GM12878 (cell line): ENCODE measurements around the gene PIK3R4. TPM values are rescaled to one million over a fixed set of nuclear protein-coding genes. Genes with fewer than 3 reads are reported as not detected.
A peak's percentile ranks its signal among the peaks of the same experiment; 100 is the strongest.

Source experiments
- BACH1 ChIP-seq: fragments of 450-650 bp; IDR thresholded peaks from 2 replicates; pipeline ENCODE4 v1.6.1; 2017; ENCODE audit warnings: mild to moderate bottlenecking, borderline replicate concordance
- CBFB ChIP-seq: IDR thresholded peaks from 2 replicates; pipeline ENCODE4 v1.6.1; 2016; ENCODE audit warnings: antibody characterized with exemption, low read depth
- CBX5 ChIP-seq: sonication (generic); IDR thresholded peaks from 2 replicates; pipeline ENCODE4 v1.6.1; 2016; ENCODE audit warnings: low read depth, moderate library complexity, mild to moderate bottlenecking, inconsistent platforms
- CHD1 ChIP-seq: IDR thresholded peaks from 2 replicates; pipeline ENCODE4 v1.6.1; 2012; ENCODE audit warnings: low read depth, low read length, improper control_type of control experiment
- EZH2 ChIP-seq: IDR thresholded peaks from 2 replicates; pipeline ENCODE4 v1.6.1; 2012; ENCODE audit warnings: low read depth, mild to moderate bottlenecking, control low read depth, inconsistent platforms, low read length, borderline replicate concordance; ENCODE audit not compliant: control insufficient read depth
- GABPA ChIP-seq: IDR thresholded peaks from 2 replicates; pipeline ENCODE4 v1.6.1; 2014; ENCODE audit warnings: antibody characterized with exemption, low read depth, mild to moderate bottlenecking, inconsistent platforms
- NFIC ChIP-seq: IDR thresholded peaks from 2 replicates; pipeline ENCODE4 v1.6.1; 2012; ENCODE audit warnings: low read depth, mild to moderate bottlenecking, inconsistent platforms, low read length, moderate library complexity
- POLR2AphosphoS5 ChIP-seq: IDR thresholded peaks from 2 replicates; pipeline ENCODE4 v1.6.1; 2011; ENCODE audit warnings: mild to moderate bottlenecking, low read length, inconsistent platforms
- RELA ChIP-seq: fragments of 450-650 bp; IDR thresholded peaks from 2 replicates; pipeline ENCODE4 v1.8.0; 2014; ENCODE audit warnings: borderline replicate concordance; ENCODE audit not compliant: partially characterized antibody
- RUNX3 ChIP-seq: IDR thresholded peaks from 2 replicates; pipeline ENCODE4 v1.6.1; 2012; ENCODE audit warnings: low read length, inconsistent platforms
- SIN3A ChIP-seq: IDR thresholded peaks from 2 replicates; pipeline ENCODE4 v1.6.1; 2012; ENCODE audit warnings: low read depth, low read length, improper control_type of control experiment
- SRF ChIP-seq, 2 experiments: IDR thresholded peaks; 2 replicates each; pipeline ENCODE4 v1.6.1; 2011; ENCODE audit warnings: low read depth in 2 of 2, low read length in 2 of 2, mild to moderate bottlenecking in 1 of 2, moderate library complexity in 1 of 2
- WRNIP1 ChIP-seq: IDR thresholded peaks from 2 replicates; pipeline ENCODE4 v1.6.1; 2011; ENCODE audit warnings: low read depth, low read length, improper control_type of control experiment, borderline replicate concordance
- ZNF24 ChIP-seq: fragments of 450-650 bp; IDR thresholded peaks from 2 replicates; pipeline ENCODE4 v1.6.1; 2017; ENCODE audit warnings: antibody characterized with exemption, mild to moderate bottlenecking
- ZNF622 ChIP-seq: fragments of 450-650 bp; IDR thresholded peaks from 2 replicates; pipeline ENCODE4 v1.6.1; 2017; ENCODE audit warnings: mild to moderate bottlenecking, inconsistent platforms
- polyA plus RNA-seq, 11 experiments: library from polyadenylated mRNA; depleted of rRNA in 4 of 11; unstranded in 6 of 11; stranded (reverse) in 5 of 11; fragments of >200 nt; fragmentation: Nextera tagmentation in 4 of 11; fragmentation: Illumina TruSeq in 1 of 11; extraction: Ambion mirVana in 4 of 11; extraction: Trizol in 1 of 11; gene quantifications; 1 replicate in 1 of 11; 2 replicates in 10 of 11; pipeline versions ENCODE4 v1.2.1 to v1.2.3, GENCODE V29; 2011 to 2016; ENCODE audit warnings: inconsistent platforms in 2 of 11, missing spikeins in 2 of 11, low read depth in 1 of 11
- total RNA-seq, 4 experiments: library from RNA; depleted of rRNA in 3 of 4; stranded (reverse); fragments of >200 nt in 3 of 4; fragmentation: Illumina TruSeq in 1 of 4; extraction: Trizol in 1 of 4; gene quantifications; 2 replicates each; pipeline versions ENCODE4 v1.2.1 to v1.2.3, GENCODE V29; 2013 to 2021
- TF ChIP-seq, protein P1 (sequence below): fragments of 450-650 bp; conservative IDR thresholded peaks from 2 replicates; pipeline ENCODE4 v1.6.1; 2017; ENCODE audit warnings: mild to moderate bottlenecking, moderate library complexity
- TF ChIP-seq, protein P2 (sequence below): IDR thresholded peaks from 2 replicates; pipeline ENCODE4 v1.6.1; 2012; ENCODE audit warnings: low read depth, low read length, improper control_type of control experiment
- TF ChIP-seq, protein P3 (sequence below), 3 experiments: IDR thresholded peaks in 2 of 3; conservative IDR thresholded peaks in 1 of 3; 2 replicates each; pipeline ENCODE4 v1.5.1; 2011; ENCODE audit warnings: low read depth in 3 of 3, low read length in 3 of 3, mild to moderate bottlenecking in 3 of 3, control low read depth in 2 of 3, moderate library complexity in 2 of 3, inconsistent platforms in 1 of 3, mixed read lengths in 1 of 3; ENCODE audit not compliant: control insufficient read depth in 2 of 3, insufficient read depth in 1 of 3; ENCODE audit errors: extremely low read depth in 1 of 3
- TF ChIP-seq, protein P4 (sequence below): fragments of 450-650 bp; formaldehyde crosslinking; IDR thresholded peaks from 2 replicates; pipeline ENCODE4 v1.4.0; 2022; ENCODE audit warnings: mild to moderate bottlenecking, moderate library complexity
- TF ChIP-seq, protein P5 (sequence below): fragments of 450-650 bp; IDR thresholded peaks from 2 replicates; pipeline ENCODE4 v1.6.1; 2014; ENCODE audit warnings: mild to moderate bottlenecking

PIK3R4 gene
- total and polyA plus RNA-seq, 10 of the 15 experiments (the other 5 are each of a cell fraction or from before 2014, with no cell fraction given) = 22.6 to 50.2 (median 31.1) TPM

DNA sequence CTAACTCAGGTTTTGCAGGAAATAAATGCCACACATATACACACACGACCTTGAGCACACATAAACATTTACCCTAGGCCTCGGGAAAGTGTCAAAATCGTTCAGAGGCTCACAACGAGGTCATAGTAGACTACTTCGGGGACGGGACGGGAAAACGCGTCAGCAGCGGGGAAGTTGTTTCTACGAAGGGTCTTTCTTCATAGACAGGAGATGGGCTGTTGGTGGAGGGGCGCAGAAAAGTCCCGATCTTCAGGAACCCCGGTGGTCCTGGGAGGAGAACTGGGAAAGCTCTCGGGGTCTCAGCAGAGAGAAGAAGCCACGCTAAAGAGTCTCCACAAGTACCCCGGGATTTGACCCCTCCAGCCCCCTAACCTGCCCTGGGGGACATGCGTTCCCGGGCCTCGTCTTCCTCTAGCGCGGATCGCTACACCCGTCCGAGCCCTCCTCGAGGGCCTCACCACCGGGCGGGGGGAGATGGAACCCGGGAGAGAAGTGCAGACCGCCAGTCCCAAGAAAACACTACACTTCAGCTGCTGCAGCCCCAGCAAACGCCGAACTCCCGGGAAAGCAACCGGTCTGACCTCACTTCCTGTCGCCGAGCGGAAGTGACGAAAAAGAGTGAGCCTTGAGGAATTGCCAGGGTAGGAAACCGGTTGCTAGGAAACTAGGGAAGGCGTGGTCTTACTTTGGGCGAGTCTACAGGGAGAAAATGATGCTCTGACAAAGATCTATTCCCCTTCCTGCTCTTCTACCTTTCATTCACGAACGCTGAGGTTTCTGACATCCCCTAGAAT, at the start of gene PIK3R4 (continued):
- TF ChIP-seq CHD1 (no peak), GABPA (peak; percentile 98), ZNF622 (no peak), NFIC (0 out of 2 replicates have a peak, but pooled peaks have one; percentile 32), SIN3A (peak; percentile 71; the same call in 1 of the 2 replicates), POLR2AphosphoS5 (peak; percentile 90), EZH2 (no peak), RELA (no peak), SRF (IDR thresholded peaks at IDR 0.05; ENCODE audit: low read depth in 2 of 2, low read length in 2 of 2) (0 out of 4 replicates have a peak, but pooled peaks of 1 of the 2 experiments have one; percentile 69), BACH1 (peak; percentile 31; the same call in 1 of the 2 replicates), CBFB (no peak), CBX5 (no peak), WRNIP1 (no peak), RUNX3 (peak; percentile 29), ZNF24 (no peak)
- TF ChIP-seq, protein P1, sequence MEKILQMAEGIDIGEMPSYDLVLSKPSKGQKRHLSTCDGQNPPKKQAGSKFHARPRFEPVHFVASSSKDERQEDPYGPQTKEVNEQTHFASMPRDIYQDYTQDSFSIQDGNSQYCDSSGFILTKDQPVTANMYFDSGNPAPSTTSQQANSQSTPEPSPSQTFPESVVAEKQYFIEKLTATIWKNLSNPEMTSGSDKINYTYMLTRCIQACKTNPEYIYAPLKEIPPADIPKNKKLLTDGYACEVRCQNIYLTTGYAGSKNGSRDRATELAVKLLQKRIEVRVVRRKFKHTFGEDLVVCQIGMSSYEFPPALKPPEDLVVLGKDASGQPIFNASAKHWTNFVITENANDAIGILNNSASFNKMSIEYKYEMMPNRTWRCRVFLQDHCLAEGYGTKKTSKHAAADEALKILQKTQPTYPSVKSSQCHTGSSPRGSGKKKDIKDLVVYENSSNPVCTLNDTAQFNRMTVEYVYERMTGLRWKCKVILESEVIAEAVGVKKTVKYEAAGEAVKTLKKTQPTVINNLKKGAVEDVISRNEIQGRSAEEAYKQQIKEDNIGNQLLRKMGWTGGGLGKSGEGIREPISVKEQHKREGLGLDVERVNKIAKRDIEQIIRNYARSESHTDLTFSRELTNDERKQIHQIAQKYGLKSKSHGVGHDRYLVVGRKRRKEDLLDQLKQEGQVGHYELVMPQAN = peak; percentile 72
- TF ChIP-seq, protein P2, sequence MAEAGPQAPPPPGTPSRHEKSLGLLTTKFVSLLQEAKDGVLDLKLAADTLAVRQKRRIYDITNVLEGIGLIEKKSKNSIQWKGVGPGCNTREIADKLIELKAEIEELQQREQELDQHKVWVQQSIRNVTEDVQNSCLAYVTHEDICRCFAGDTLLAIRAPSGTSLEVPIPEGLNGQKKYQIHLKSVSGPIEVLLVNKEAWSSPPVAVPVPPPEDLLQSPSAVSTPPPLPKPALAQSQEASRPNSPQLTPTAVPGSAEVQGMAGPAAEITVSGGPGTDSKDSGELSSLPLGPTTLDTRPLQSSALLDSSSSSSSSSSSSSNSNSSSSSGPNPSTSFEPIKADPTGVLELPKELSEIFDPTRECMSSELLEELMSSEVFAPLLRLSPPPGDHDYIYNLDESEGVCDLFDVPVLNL = no peak
- TF ChIP-seq, protein P3, sequence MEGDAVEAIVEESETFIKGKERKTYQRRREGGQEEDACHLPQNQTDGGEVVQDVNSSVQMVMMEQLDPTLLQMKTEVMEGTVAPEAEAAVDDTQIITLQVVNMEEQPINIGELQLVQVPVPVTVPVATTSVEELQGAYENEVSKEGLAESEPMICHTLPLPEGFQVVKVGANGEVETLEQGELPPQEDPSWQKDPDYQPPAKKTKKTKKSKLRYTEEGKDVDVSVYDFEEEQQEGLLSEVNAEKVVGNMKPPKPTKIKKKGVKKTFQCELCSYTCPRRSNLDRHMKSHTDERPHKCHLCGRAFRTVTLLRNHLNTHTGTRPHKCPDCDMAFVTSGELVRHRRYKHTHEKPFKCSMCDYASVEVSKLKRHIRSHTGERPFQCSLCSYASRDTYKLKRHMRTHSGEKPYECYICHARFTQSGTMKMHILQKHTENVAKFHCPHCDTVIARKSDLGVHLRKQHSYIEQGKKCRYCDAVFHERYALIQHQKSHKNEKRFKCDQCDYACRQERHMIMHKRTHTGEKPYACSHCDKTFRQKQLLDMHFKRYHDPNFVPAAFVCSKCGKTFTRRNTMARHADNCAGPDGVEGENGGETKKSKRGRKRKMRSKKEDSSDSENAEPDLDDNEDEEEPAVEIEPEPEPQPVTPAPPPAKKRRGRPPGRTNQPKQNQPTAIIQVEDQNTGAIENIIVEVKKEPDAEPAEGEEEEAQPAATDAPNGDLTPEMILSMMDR (IDR thresholded peaks at IDR 0.05 in 2 of 3, conservative IDR thresholded peaks at IDR 0.05 in 1 of 3; ENCODE audit: control insufficient read depth in 2 of 3, extremely low read depth in 1 of 3, insufficient read depth in 1 of 3, low read depth in 3 of 3, low read length in 3 of 3) = no peak
- TF ChIP-seq, protein P4, sequence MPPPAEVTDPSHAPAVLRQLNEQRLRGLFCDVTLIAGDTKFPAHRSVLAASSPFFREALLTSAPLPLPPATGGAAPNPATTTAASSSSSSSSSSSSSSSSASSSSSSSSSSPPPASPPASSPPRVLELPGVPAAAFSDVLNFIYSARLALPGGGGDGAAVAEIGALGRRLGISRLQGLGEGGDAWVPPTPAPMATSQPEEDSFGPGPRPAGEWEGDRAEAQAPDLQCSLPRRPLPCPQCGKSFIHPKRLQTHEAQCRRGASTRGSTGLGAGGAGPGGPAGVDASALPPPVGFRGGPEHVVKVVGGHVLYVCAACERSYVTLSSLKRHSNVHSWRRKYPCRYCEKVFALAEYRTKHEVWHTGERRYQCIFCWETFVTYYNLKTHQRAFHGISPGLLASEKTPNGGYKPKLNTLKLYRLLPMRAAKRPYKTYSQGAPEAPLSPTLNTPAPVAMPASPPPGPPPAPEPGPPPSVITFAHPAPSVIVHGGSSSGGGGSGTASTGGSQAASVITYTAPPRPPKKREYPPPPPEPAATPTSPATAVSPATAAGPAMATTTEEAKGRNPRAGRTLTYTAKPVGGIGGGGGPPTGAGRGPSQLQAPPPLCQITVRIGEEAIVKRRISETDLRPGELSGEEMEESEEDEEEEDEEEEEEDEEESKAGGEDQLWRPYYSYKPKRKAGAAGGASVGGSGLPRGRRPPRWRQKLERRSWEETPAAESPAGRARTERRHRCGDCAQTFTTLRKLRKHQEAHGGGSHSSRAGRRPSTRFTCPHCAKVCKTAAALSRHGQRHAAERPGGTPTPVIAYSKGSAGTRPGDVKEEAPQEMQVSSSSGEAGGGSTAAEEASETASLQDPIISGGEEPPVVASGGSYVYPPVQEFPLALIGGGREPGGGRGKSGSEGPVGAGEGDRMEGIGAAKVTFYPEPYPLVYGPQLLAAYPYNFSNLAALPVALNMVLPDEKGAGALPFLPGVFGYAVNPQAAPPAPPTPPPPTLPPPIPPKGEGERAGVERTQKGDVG (CRISPR knock-in tag) = no peak
- TF ChIP-seq, protein P5, sequence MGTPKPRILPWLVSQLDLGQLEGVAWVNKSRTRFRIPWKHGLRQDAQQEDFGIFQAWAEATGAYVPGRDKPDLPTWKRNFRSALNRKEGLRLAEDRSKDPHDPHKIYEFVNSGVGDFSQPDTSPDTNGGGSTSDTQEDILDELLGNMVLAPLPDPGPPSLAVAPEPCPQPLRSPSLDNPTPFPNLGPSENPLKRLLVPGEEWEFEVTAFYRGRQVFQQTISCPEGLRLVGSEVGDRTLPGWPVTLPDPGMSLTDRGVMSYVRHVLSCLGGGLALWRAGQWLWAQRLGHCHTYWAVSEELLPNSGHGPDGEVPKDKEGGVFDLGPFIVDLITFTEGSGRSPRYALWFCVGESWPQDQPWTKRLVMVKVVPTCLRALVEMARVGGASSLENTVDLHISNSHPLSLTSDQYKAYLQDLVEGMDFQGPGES = no peak
